ENCODE data around the gene PLCD4.

Gene PLCD4

GRCh38 chr2:218607436-218608115 lies at the start of gene PLCD4:
PLCD4 (plus strand) TSS chr2:218607899; CDS start chr2:218615740, 7,841 bp downstream.
- DNase-seq: peak; percentile 72

GRCh38 chr2:218557941-218558340 lies 49.8 kb upstream of the PLCD4 start:
- no peak for DNase-seq

DNA sequence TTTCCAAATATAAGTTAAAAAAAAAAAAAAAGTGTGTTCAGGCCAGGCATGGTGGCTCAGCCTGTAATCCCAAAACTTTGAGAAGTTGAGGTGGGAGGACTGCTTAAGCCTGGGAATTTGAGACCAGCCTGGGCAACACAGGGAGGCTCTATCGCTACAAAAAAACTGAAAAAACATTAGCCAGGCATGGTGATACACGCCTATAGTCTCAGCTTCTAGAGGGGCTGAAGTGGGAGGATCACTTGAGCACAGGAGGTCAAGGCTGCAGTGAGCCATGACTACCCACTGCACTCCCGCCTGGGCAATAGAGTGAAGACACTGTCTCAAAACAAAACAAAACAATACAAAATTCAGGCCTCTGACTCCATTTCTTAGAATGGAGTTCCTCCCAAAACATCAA lies 48.7 kb upstream of the PLCD4 start:
- DNase-seq: no peak

DNA sequence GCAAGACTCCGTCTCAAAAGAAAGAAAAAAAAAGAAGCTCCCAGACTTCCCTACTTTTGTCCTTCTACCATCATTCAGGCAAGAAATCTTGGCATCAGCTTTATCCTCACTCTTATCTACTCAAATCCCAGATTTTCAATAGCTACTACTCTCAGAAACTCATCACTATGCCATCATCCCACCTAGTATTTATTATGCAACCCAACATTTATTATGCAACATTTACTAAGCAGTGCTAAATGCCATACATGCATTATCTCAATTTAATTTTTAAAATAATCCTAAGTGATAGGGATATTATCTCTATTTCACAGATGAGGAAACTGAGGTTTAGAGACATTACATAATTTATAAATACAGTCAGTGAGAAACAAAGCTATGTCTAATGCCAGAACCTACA lies 43.6 kb upstream of the PLCD4 start:
- DNase-seq: no peak

- DNase-seq: no peak
Observed at GRCh38 chr2:218566296-218566695, 41.4 kb upstream of the PLCD4 start.

- no peak for DNase-seq
Observed at GRCh38 chr2:218567797-218568189, 39.9 kb upstream of the PLCD4 start.

DNA sequence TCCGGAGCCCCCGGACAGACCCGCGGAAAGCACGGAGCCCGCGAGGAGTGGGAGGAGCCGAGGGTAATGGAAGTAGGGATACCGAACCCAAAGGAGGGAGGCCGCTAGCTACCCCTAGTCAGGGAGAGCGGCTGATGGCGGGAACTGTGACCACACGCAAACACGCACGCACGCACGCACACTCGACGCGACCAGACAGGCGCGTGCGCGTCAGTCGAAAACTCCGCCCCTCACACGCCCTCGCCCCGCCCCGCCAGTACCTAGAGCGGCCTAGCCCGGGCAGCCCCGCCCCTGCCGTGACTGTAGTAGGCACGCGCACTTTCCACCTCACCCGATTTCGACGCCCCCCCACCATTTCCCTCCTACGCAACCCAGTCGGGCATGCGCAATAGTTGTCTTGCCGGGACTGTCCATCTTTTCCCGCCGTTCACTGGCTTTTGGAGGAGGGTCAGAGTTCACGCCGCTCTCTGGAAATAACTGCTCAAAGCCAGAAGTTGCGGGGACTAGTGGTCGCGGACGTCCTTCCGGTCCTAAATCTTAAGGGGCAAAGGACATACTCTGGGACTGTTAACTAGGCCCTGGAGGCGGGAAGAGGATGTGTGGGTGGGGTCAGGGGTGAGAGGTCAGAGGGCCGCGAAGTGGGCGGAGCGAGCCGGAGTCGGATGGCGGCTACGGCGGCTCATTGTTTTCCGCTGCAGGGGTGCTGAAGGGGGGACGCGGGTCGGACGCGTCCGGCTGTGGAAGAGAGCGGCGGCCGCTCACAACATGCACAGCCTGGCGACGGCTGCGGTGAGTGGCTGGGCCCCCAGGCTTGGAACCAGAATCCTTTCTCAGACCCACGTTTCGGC lies 39.3 kb upstream of the PLCD4 start, which contains the start of the genes CNOT9 and USP37:
TSS of gene CNOT9 (plus strand) at position 650 of the 848 bp plus-strand sequence. CDS start at position 766, 116 bp downstream.
TSS of gene USP37 (minus strand) at position 162 of the 848 bp plus-strand sequence. CDS start 9,698 bp downstream, outside the sequence.
- peak; percentile 96 for DNase-seq

GRCh38 chr2:218569038-218569431 lies 38.7 kb upstream of the PLCD4 start:
- DNase-seq: peak; percentile 28

DNA sequence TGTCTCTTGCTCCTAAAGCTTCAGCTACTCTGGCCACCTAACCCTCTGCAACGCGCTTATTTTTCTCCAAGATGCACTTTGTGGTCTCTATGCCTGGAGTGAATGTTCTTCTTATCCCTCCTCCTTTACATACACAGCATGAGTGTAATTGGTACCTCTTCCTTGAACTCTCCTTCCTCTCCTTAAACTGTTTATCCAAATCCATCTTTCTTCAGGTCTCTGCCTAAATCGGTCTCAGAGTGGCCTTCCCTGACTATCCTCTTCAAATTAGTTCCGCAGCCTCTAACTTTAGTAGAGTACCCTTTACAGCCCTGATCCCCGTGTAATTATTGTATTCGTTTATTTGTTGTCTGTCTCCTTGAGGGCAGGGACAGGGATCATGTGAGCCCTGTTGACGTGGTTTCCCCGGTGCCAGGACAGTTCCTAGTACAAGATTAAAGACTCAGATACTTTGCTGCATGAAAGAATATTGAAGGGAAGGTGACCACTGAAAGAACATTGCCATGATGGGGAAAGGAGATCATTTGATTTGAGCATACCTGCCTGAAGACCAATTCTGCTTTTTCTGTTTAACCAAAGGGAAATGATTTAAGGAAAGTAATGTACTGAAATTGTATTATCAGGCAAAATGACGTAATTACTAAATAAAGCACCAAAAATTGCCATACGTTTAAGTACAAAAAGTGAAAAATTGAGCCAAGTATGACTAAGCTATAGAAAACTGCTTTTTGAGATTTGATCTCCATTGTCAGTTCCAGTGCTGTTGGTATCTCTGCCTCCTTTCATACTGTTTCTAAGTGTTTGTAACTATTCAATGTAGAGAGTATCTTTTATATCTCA lies 37.8 kb upstream of the PLCD4 start:
- peak; percentile 1 for DNase-seq

GRCh38 chr2:218570850-218571249 lies 36.8 kb upstream of the PLCD4 start:
- DNase-seq: peak; percentile 21

- no peak for DNase-seq
Observed at GRCh38 chr2:218576854-218577253, 30.8 kb upstream of the PLCD4 start.

GRCh38 chr2:218577482-218578220 lies 30.0 kb upstream of the PLCD4 start:
- no peak for DNase-seq

- DNase-seq: no peak
Observed at GRCh38 chr2:218578272-218578877, 29.3 kb upstream of the PLCD4 start.

DNA sequence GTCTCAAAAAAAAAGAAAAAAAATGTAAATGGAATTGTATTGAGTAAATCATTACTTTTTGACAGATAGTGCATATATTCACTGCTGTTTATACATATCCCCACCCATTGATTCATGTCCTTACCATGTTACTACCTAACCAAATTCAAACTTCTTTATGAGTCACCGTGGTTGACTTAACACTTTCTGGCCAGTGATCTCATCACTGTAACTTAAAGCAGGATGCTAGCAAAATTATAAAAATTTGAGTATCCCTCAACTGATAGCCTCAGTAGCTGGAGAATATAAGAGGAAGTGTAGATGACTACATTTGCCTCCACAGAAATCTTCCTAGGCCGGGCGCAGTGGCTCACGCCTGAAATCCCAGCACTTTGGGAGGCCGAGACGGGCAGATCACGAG lies 25.6 kb upstream of the PLCD4 start:
- DNase-seq: peak; percentile 49

GRCh38 chr2:218583983-218584850 lies 23.5 kb upstream of the PLCD4 start:
- no peak for DNase-seq

DNA sequence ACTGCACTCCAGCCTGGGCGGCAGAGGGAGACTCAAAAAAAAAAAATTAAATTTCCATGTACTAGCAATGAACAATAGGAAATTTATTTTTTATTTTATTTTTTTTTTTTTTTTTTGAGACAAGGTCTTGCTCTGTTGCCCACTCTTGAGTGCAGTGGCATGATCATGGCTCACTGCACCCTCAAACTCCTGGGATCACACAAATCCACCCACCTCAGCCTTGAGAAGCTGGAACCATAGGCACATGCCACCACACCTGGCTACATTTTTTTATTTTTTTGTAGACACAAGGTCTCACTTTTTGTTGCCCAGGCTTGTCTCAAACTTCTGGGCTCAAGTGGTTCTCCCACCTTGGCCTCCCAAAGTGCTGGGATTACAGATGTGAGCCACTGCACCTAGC lies 22.2 kb upstream of the PLCD4 start:
- DNase-seq: no peak

DNA sequence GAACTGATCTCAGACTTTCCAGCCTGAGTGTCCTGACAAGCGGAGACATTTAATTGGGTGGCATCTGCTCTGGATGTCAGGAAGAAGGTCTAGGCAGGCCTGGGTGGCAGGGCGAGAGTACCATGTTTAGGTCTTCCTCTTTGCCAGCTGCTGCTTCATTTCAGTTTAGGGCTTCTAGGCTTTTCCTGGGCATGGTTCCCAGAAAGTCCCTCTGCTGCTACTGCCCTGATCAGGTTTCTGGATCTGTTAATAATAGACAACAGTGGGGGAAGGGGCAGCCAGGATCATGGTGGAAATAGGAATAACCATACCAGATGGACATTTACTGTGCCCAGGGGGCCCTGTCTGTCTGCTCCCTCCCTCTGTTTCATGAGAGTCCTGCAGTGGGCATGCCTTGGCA lies 2.3 kb upstream of the PLCD4 start:
- no peak for DNase-seq

GRCh38 chr2:218615868-218616315 lies 8.2 kb downstream of the PLCD4 start:
- DNase-seq: no peak

DNA sequence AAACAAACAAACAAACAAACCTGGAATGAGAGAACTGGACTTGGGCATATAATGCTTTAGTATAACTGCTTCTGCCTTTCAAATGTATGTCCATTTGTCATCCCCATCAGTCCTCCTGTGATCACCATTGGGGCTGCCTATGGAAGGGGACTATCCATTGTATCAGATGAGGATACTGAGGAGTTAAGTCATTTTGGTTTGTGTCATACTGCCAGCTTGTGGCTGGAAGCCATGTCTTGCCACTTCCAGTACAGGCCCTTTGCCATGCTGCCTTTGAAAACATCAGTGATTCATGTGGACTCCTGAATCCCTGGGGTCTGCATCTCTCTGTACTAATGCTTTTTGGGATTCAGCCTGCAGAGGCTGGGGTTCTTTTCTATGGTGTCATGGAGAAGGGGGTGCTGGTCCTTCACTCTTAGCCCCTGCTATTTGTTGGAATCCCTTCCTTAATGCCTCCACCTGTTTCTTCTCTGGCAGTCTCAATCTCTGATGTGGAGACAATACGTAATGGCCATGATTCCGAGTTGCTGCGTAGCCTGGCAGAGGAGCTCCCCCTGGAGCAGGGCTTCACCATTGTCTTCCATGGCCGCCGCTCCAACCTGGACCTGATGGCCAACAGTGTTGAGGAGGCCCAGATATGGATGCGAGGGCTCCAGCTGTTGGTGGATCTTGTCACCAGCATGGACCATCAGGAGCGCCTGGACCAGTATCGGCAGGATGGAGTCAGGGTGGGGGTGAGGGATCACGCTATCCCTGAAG lies 10.6 kb downstream of the PLCD4 start:
- DNase-seq: no peak

DNA sequence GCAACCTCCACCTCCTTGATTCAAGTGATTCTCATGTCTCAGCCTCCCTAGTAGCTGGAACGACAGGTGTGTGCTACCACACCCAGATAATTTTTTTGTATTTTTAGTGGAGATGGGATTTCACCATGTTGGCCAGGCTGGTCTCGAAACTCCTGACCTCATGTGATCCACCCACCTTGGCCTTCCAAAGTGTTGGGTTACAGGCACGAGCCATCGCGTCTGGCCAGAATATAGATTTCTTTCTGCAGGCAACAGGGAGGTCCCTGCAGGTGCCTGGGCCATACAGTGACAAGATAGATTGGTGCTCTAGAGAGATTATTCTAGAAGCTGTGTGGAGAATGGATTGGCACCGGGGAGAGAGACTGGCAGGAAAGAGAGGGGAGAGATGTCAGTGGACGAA lies 13.3 kb downstream of the PLCD4 start:
- no peak for DNase-seq

All from amniotic stem cell (primary cell).